ENCODE results near the gene ANLN. TPM values are rescaled to one million over a fixed set of nuclear protein-coding genes. Genes with fewer than 3 reads are reported as not detected.

The ANLN gene
- total RNA-seq, 4 donors from 2014 or later: 0.73 to 1.8 (median 1.3) TPM

DNA sequence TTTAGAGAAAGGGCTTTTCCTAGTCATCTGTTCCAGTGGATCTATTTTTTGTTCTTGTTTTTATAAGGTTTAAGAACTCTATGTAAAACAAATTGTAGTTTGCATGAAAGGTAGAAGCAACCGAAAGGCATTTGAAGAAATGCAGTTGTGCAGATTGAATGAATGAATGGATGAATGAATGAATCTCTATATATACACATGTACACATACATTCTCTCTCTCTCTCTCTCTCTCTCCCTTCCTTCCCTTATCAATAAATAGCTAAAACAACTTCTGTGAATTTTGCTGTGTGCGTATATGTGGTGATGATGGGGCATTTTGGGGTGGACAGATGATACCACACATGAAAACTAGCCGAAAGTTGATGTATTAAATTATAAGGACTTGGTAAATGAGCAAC is 32.4 kb downstream of the ANLN start:
- Histone ChIP-seq H3K9me3 (no peaks in the 10 kb centered on the region), H3K4me1 (no peaks in the 10 kb centered on the region), H3K36me3 (no peaks in the 10 kb centered on the region), H3K27ac (no peak overlapping the region), H3K27me3 (no peaks in the 10 kb centered on the region), H3K4me3 (no peak overlapping the region)
- in situ Hi-C loops (cut with MboI; ENCODE audit: low sequenced_read_pairs in 4 of 4) (no loop called here), intact Hi-C loops (cut with DNase I; ENCODE audit: low total_unique reads) (no loop called here)
- no peak for DNase-seq
- TF ChIP-seq POLR2A (IDR thresholded peaks at IDR 0.05): no peak
- TF ChIP-seq CTCF (IDR thresholded peaks at IDR 0.05 in 4 of 5, conservative IDR thresholded peaks at IDR 0.05 in 1 of 5): no peak
- ATAC-seq: no peak

GRCh38 chr7:36423633-36424032 is 34.0 kb downstream of the ANLN start:
- Histone ChIP-seq H3K27me3 (no peaks in the 10 kb centered on the region), H3K4me3 (no peak overlapping the region), H3K4me1 (no peaks in the 10 kb centered on the region), H3K9me3 (no peaks in the 10 kb centered on the region), H3K36me3 (no peaks in the 10 kb centered on the region), H3K27ac (no peak overlapping the region)
- intact Hi-C loops (cut with DNase I; ENCODE audit: low total_unique reads) (no loop called here), in situ Hi-C loops (cut with MboI; ENCODE audit: low sequenced_read_pairs in 4 of 4) (no loop called here)
- TF ChIP-seq POLR2A (IDR thresholded peaks at IDR 0.05): no peak
- no peak for TF ChIP-seq CTCF (IDR thresholded peaks at IDR 0.05 in 4 of 5, conservative IDR thresholded peaks at IDR 0.05 in 1 of 5)
- no peak for ATAC-seq
- DNase-seq: no peak

- no peak for ATAC-seq
- in situ Hi-C loops (cut with MboI; ENCODE audit: low sequenced_read_pairs in 4 of 4): no loop called here
These were observed 40.5 kb downstream of the ANLN start for GRCh38 chr7:36430186-36430585.

DNA sequence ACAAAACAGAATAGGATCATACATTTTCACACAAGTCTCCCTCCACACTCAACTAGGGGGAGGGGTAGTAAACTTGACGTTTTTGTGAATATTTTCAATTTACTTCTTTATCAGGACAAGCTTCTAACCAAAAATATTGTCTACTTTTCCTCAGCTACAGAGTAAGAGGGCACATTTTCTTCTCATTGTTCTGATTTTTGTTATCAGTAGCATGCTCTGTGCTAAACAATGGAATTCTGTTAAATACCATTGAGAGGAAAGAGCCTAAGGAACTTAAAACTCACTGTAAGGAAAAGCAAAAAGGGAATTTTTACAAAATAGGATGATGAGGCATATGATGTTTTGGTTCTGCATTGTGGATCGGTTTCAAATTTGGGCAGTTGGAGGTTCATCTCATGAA is 41.2 kb downstream of the ANLN start:
- no peak for TF ChIP-seq CTCF (IDR thresholded peaks at IDR 0.05 in 4 of 5, conservative IDR thresholded peaks at IDR 0.05 in 1 of 5)
- TF ChIP-seq POLR2A (IDR thresholded peaks at IDR 0.05): no peak
- no peak overlapping the region for H3K4me3 ChIP-seq
- no peaks in the 10 kb centered on the region for H3K27me3 ChIP-seq
- H3K27ac ChIP-seq: no peak overlapping the region
- no peak for ATAC-seq
- DNase-seq: no peak
- intact Hi-C loops (cut with DNase I; ENCODE audit: low total_unique reads): no loop called here
- H3K9me3 ChIP-seq: no peaks in the 10 kb centered on the region
- in situ Hi-C loops (cut with MboI; ENCODE audit: low sequenced_read_pairs in 4 of 4): no loop called here
- H3K36me3 ChIP-seq: no peaks in the 10 kb centered on the region
- no peaks in the 10 kb centered on the region for H3K4me1 ChIP-seq

More at GRCh38 chr7:36430186-36430585, 40.5 kb downstream of the ANLN start:
- intact Hi-C loops (cut with DNase I; ENCODE audit: low total_unique reads): no loop called here
- Histone ChIP-seq H3K27me3 (no peaks in the 10 kb centered on the region), H3K36me3 (no peaks in the 10 kb centered on the region), H3K9me3 (no peaks in the 10 kb centered on the region), H3K4me3 (no peak overlapping the region), H3K27ac (no peak overlapping the region), H3K4me1 (no peaks in the 10 kb centered on the region)
- DNase-seq: no peak
- TF ChIP-seq CTCF (IDR thresholded peaks at IDR 0.05 in 4 of 5, conservative IDR thresholded peaks at IDR 0.05 in 1 of 5): no peak
- no peak for TF ChIP-seq POLR2A (IDR thresholded peaks at IDR 0.05)

DNA sequence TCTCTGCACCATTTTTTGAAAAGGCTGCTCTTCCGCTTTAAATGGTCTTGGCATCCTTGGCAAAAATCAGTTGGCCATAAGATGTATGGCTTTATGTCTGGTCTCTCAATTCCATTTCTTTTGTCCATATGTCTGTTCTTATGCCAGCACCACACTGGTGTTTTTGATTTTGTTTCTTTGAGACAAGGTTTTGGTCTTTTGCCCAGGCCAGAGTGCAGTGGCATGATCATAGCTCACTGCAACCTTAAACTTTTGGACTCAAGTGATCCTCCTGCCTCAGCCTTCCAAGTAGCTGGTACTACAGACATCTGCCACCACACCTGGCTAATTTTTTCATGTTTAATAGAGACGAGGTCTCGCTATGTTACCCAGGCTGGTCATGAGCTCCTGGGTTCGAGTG is 48.5 kb downstream of the ANLN start:
- in situ Hi-C loops (cut with MboI; ENCODE audit: low sequenced_read_pairs in 4 of 4): no loop called here
- ATAC-seq (no peak), DNase-seq (no peak)
- Histone ChIP-seq H3K27ac (no peak overlapping the region), H3K9me3 (no peaks in the 10 kb centered on the region), H3K4me1 (no peaks in the 10 kb centered on the region), H3K36me3 (no peaks in the 10 kb centered on the region), H3K27me3 (no peaks in the 10 kb centered on the region), H3K4me3 (no peak overlapping the region)
- TF ChIP-seq CTCF (IDR thresholded peaks at IDR 0.05 in 4 of 5, conservative IDR thresholded peaks at IDR 0.05 in 1 of 5) (no peak), POLR2A (IDR thresholded peaks at IDR 0.05) (no peak)
- intact Hi-C loops (cut with DNase I; ENCODE audit: low total_unique reads): no loop called here
